NCI-H2227 (cell line): Measurements from ENCODE around the gene ANKRD9.

Experiments used
- DNase-seq: peaks from one replicate; lab custom pipeline; 2025; ENCODE audit not compliant: unreplicated experiment; lab: John Stamatoyannopoulos, UW

The ANKRD9 gene

GRCh38 chr14:102513899-102514772 is 4.6 kb upstream of the ANKRD9 start:
- no peak for DNase-seq

DNA sequence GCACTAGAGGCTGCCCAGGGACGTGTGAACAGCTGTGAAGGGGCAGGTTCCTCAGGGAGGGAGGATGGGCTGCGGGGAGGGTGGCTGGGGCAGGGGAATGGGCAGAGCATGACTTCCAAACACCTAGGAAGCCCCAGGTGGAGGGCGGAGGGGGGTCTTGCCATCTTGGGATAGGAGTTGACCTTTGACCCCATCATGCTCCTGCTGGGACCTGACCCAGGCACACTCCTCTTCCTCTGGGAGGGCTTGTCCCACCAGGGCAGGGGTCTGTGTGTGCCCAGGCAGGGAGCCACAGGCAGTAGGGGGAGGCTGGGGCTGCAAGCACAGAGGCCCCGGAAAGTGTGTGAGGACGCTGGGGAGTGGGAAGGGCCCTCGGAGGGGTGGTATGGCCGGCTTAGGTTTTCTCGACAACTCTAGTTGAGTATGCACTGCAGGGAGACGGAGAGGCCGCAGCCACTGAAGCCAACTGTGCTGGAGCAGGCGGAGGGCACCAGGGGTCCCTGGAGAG is 3.3 kb upstream of the ANKRD9 start:
- no peak for DNase-seq

GRCh38 chr14:102511538-102511937 is 2.0 kb upstream of the ANKRD9 start:
- DNase-seq = no peak

DNA sequence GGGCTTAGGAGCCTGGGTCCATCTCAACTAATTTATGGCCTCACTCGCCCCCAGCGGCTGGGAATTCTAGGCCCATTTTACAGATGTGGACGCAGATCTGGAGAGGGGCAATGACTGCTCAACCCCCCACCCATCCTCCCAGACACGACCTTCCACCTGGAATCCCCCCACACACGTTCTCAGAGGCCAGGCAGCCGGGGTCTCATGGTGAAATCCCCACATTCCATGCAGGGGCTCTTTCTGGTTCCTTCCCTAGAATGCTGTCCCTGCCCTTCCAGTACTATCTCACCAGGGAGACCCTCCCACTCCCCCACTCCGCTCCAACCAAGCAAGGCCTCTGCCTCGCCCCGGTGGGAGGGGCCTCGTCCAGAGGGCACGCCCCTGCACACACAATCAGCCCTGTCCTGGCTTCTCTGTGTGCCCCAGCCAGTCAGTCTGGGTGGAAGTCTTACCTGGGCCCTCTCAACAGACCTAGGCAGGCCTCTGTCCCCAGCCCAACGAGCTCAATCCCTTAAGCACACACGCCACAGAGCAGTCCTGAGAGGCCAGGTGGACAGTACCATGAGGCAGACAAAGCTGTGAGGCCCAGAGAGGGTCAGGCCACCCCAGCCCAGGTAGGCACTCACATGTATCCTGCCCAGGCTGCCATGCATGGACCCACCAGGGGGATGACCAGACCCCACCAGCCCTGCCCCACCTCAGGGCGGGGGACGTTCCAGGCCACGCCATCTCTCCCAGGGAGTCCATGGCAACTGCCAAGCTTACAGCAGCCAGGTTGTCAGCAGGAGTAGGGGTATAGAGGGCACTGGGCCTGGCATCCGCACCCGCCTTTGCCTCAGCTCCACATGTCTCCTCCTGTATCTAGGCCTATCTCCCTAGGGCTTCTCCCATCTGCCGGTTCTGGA is 1.3 kb upstream of the ANKRD9 start:
- peak; percentile 37 for DNase-seq

DNA sequence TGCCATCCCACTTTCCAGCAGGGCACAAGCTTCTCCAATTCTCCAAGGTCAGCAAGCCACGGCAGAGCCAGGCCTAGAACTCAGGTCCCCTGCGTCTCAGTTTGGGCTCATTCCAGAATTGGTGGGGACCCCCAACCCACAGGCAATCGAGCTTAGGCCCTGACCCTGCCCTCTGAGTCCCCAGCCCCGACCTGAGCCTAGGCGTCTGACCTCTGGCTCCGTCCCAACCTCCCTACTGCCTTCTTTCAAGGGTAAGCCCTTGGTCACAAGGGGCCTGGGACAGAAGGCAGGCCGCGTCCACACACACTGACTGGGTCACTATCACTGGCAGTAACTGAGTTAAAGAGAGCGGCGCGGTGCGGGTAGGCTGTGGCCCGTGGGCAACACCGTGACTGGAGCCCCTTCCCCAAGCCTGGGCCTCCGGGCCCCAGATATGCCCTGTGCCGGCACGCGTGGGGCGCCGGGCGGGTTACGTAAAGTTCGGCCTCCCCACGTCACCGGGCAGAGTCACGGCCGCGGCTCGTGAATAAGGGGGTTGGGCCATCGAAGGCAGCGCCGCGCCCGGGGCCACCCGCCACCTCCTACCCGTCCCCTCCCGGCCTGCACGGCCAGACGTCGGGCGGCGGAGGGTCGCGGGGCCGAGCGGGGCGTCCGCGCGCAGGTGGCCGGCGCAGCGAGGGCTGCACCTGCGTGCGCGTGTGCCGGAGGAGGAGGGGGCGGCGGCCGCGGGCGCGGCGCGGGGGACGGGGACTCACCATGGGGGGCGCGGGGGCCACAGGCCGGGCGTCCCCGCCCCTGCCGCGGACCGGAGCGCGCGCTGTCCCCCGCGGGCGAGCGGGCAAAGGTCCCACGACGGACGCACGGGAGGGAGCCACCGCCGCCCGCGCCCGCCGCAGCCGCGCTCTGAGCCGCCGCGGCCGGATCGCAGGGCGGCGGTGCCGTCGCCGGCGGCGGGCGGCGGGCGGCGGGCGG is 516 bp downstream of the ANKRD9 start:
- DNase-seq = peak; percentile 45

DNA sequence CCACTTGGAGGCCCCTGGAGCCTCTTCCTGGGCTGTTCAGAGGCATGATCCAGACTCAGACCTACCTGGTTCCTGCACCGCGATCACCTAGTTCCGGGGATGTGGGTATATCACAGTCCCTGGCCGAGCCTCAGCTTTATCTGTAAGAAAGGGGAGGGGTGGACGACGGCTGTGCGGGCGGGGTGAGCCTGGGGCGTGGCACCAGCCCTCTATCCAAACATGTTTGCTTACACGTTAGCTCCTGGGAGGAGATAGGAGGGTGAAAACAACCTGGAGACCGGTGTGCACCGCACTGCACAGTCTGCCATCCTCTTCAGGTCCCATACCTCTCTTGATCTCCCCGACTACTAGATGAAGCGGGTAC is 1.2 kb downstream of the ANKRD9 start:
- peak; percentile 27 for DNase-seq

GRCh38 chr14:102507857-102508312 is 1.7 kb downstream of the ANKRD9 start:
- DNase-seq = no peak

DNA sequence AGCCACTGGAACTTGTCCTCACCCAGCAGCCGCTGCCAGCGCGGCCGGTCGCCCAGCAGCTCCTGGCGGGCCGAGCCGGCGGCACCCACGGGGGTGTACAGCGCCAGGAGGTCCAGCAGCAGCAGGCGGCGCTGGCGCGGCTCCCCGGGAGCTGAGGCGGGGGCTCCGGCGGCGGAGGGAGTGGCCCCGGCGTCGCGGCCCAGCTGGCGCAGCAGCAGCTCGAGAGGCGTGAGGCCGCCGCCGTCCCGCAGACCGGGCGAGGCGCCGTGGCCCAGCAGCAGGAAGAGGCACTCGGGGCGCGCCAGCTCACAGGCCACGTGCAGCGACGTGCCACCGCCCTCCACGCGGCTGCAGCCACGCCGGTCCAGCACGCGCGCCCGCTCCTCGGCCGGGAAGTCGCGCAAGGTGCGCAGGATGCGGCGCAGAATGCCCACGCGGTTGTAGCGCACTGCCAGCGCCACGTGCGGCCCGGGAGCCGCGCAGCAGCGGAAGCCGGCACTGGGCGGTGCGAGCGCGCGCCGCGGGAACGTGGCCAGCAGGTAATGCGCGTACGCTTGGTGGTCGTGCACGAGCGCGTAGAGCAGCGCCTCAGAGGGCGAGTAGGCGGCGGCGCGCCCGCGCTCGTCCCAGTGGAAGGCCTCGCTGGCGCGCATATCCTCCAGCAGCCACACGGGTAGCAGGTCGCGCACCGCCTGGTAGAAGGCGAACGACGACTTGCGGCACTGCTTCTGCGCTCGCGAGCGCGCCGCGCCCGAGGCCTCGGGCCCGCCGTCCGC is 2.3 kb downstream of the ANKRD9 start:
- no peak for DNase-seq

- no peak for DNase-seq
These were observed 3.0 kb downstream of the ANKRD9 start for GRCh38 chr14:102506626-102506925.

GRCh38 chr14:102505775-102506625 is 3.6 kb downstream of the ANKRD9 start:
- no peak for DNase-seq

DNA sequence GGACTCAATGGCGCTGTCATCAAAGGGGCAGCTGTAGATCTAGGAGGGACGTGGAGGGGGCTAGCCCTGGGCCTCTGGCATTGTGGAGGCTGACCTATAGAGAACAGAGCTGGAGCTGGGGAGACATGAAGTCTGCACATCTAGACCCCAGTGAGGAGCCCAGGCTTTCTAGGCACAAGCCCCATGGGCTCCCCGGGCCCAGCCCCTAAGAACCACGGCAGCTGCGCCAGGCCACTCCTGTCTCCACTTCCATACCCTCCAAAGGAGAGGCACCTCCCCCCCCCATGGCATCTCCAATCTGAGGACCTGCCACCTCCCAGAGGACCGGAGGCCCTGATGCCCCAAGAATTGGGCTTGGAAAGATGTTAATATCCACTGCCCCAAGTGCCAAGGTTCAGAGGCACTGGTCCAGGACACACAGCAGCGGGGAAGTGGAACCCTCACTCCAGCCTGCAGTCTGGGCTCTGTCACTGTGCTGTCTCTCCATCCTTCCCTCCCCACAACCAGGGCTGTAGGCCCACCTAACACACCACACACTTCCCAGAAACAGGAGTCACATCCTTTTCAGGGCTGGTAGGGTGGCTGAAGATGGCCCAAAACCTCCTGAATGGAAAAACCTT is 4.5 kb downstream of the ANKRD9 start:
- DNase-seq = no peak

- no peak for DNase-seq
These were observed 5.1 kb downstream of the ANKRD9 start for GRCh38 chr14:102504328-102504999.

DNA sequence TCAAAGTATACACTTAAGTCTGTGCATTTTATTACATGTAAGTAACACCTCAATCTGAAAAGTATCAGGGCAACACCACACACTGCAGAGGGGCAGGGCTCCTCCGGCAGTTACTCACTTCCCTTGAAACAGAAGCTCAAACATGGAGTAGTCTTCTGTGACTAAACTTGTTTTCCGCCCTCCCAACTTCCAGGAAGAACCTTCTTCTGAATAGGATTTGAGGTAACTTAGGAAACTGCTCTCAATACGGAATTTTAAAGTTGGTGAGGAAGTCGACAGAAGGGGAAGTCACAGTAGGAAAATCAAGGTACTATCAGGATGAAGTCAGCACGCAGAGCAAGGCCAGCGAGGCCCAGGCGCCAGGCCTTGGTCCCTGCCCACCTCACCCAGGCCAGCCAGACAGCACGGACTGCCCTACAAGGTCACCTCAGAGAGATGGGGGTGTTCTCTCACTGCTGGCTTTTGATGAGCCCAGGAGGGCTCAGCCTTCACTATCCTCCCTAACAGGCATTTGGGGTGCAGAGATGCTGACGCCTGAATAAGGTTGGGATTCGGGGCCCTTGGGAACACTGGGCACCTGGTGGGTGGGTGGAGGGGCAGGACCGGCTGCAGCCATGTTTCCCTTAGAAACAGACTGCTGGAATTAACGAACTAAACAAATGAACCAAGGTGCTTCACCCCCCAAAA is 5.8 kb downstream of the ANKRD9 start:
- no peak for DNase-seq

- DNase-seq = no peak
These were observed 7.0 kb downstream of the ANKRD9 start for GRCh38 chr14:102502571-102502970.

GRCh38 chr14:102501751-102502315 is 7.7 kb downstream of the ANKRD9 start:
- DNase-seq = no peak

- no peak for DNase-seq
These were observed 8.9 kb downstream of the ANKRD9 start for GRCh38 chr14:102500713-102501112.

DNA sequence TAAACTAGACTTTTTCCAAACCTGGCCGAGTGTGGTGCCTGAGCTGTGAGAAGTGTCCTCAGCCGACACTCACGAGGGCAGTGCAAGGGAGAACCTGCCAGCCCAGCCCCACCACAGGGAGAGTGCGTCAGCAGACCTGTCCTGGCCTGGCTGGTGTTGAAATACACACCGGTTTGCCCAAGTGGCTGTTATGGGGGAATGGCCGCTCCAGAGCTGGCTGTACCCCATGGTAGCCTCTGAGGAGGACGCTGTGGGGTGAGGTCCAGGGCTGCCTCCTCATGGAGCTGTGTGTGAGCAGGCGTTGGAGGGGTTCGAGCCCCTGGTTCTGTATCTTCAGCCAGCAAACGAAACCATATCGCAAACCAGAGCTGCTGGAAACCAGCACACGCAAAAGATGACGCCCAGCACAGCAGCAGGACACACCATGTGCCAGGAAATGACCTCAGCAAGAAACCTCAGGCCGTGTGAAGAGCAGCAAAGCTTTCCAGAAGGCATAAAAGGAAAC is 9.4 kb downstream of the ANKRD9 start:
- no peak for DNase-seq
